Measurements from ENCODE around the gene TNFAIP2.

TNFAIP2 gene

GRCh38 chr14:103128631-103129300, 5.5 kb downstream of the TNFAIP2 start:
- Mint-ChIP-seq H3K36me3 (ENCODE audit: low read depth) (peaks cover 3% of the 10 kb centered on the region), H3K27me3 (ENCODE audit: low read depth, poor library complexity) (peaks cover 54% of the 10 kb centered on the region), H3K27ac (no peak overlapping the region), H3K4me1 (peaks cover 43% of the 10 kb centered on the region), H3K4me3 (no peak overlapping the region), H3K9me3 (no peaks in the 10 kb centered on the region)
- DNase-seq: no peak
- no peak for TF ChIP-seq CTCF (IDR thresholded peaks at IDR 0.05)

GRCh38 chr14:103129301-103130016, 6.2 kb downstream of the TNFAIP2 start:
- Mint-ChIP-seq H3K4me1 (peaks cover 38% of the 10 kb centered on the region), H3K9me3 (no peaks in the 10 kb centered on the region), H3K36me3 (ENCODE audit: low read depth) (peaks cover 9% of the 10 kb centered on the region), H3K4me3 (no peak overlapping the region), H3K27me3 (ENCODE audit: low read depth, poor library complexity) (peaks cover 47% of the 10 kb centered on the region), H3K27ac (no peak overlapping the region)
- TF ChIP-seq CTCF (IDR thresholded peaks at IDR 0.05): no peak
- DNase-seq: no peak

GRCh38 chr14:103130017-103130764, 6.9 kb downstream of the TNFAIP2 start:
- H3K27me3 Mint-ChIP-seq (ENCODE audit: low read depth, poor library complexity): peaks cover 43% of the 10 kb centered on the region
- TF ChIP-seq CTCF (IDR thresholded peaks at IDR 0.05): no peak
- H3K27ac Mint-ChIP-seq: no peak overlapping the region
- no peak for DNase-seq
- H3K36me3 Mint-ChIP-seq (ENCODE audit: low read depth): peaks cover 14% of the 10 kb centered on the region
- H3K9me3 Mint-ChIP-seq: no peaks in the 10 kb centered on the region
- peaks cover 45% of the 10 kb centered on the region for H3K4me1 Mint-ChIP-seq
- no peak overlapping the region for H3K4me3 Mint-ChIP-seq

- peaks cover 14% of the 10 kb centered on the region for H3K36me3 Mint-ChIP-seq (ENCODE audit: low read depth)
- no peak for DNase-seq
- TF ChIP-seq CTCF (IDR thresholded peaks at IDR 0.05): no peak
- peak overlapping the region; percentile 64 for H3K27ac Mint-ChIP-seq
- peaks cover 36% of the 10 kb centered on the region for H3K27me3 Mint-ChIP-seq (ENCODE audit: low read depth, poor library complexity)
- peak overlapping the region; percentile 31 for H3K4me3 Mint-ChIP-seq
- no peaks in the 10 kb centered on the region for H3K9me3 Mint-ChIP-seq
- H3K4me1 Mint-ChIP-seq: peaks cover 53% of the 10 kb centered on the region
Measured at GRCh38 chr14:103130965-103131364, 7.7 kb downstream of the TNFAIP2 start.

- Mint-ChIP-seq H3K27me3 (ENCODE audit: low read depth, poor library complexity) (peaks cover 29% of the 10 kb centered on the region), H3K4me3 (no peak overlapping the region), H3K4me1 (peaks cover 54% of the 10 kb centered on the region), H3K9me3 (no peaks in the 10 kb centered on the region), H3K27ac (no peak overlapping the region), H3K36me3 (ENCODE audit: low read depth) (peaks cover 19% of the 10 kb centered on the region)
- DNase-seq: no peak
- no peak for TF ChIP-seq CTCF (IDR thresholded peaks at IDR 0.05)
Measured at GRCh38 chr14:103131580-103131979, 8.3 kb downstream of the TNFAIP2 start.
